Mesenteric fat pad (tissue), 1 donor: ENCODE data around the gene KSR1. TPM values are rescaled to one million over a fixed set of nuclear protein-coding genes. Genes with fewer than 3 reads are reported as not detected.
"Not testable (repeated sequence)": the region's sequence is repeated elsewhere in the genome, so short reads cannot be mapped to it uniquely, and the experiment has no call there.

Experiments used
- DNase-seq: peaks from one replicate; pipeline ENCODE4 v3.0.0-alpha.2; 2020; ENCODE audit warnings: low spot score
- total RNA-seq: library from RNA; stranded (reverse); fragmentation: NEBNext Ultra II Directional; extraction: Animal tissue kit (Norgen Biotek cat#: 25700); gene quantifications from one replicate; pipeline ENCODE4 v1.2.1, GENCODE V29; 2021
- donor health status: DM: yes; HTN: yes; CAD: no.

KSR1 gene
- total RNA-seq, 1 donor from 2014 or later, result 38.9 TPM

GRCh38 chr17:27425991-27426390 is 30.3 kb upstream of the KSR1 start:
- DNase-seq, result no peak

GRCh38 chr17:27426471-27426870 is 29.8 kb upstream of the KSR1 start:
- DNase-seq, result not testable (repeated sequence)

DNA sequence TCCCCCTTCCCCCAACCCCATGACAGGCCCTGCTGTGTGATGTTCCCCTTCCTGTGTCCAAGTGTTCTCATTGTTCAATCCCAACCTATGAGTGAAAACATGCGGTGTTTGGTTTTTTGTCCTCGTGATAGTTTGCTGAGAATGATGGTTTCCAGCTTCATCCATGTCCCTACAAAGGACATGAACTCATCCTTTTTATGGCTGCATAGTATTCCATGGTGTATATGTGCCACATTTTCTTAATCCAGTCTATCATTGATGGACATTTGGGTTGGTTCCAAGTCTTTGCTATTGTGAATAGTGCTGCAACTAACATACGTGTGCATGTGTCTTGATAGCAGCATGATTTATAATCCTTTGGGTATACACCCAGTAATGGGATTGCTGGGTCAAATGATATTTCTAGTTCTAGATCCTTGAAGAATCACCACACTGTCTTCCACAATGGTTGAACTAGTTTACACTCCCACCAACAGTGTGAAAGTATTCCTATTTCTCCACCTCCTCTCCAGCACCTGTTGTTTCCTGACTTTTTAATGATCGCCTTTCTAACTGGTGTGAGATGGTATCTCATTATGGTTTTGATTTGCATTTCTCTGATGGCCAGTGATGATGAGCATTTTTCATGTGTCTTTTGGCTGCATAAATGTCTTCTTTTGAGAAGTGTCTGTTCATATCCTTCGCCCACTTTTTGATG is 28.9 kb upstream of the KSR1 start:
- DNase-seq, result not testable (repeated sequence)

DNA sequence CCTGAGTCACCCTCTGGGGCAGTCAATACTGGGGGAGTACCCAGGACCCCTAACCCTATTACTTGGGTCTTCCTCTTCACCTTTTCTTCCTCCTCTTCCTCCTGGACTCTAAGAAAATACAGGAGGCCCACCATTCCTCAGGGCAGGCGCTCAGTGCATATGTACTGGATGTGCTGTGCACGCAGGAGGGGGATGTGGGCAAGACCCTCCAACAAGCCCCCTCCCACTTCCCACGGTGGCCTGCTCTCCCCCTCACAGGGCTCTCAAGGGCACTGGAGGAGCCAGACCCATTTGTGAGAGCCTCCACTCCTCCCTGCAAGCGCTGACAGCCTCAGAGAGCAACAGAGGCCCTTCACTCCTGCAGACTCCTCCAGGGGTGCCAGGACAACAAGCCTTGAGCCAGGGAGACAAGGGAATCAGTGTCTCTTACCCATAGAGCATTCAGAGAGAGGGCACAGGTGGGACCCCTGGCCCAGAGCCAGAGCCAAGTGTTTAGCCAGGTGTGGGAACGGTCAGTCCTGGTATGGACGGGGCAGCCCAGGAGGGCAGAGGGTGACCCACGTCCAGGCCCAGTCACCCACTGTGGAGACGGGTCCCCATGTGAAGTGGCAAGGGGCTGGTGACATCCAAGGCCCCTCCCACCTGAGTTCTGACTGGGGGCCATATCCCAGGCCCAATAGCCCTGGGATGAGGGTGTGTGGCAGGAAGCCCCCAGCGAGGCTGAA is 27.3 kb upstream of the KSR1 start:
- DNase-seq, result no peak

DNA sequence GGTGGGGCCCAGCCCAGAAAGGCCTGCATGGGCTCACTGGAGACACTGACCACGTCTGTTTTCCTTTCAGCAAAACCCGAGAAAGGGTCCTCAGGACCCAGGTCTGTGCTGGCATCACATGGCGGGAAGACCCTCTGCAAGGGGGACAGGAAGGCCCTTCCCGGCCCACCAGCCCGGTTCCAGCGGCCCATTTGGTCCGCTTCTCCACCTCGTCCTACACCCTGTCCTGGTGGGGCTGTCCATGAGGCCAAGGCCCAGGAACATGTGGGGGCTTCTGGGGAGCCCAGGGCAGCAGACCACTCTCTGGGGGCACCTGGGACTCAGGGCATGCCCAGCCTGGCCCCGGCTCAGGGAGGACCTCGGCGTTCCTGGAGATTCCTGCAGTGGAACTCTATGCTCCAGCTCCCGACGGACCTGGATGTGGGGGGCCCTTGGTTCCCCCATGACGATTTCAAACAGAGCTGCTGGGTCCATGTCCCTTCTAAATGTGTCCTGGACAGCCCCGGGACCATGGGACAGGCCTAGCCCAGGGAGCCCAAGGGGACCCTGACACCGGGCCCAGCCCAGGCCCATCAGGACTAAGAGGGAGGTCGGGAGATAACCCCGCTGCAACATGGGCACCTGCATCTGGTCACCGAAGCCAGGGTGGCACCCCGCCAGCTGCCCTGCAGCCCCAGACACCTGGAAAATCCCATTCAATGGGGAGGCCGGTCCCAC is 26.4 kb upstream of the KSR1 start:
- DNase-seq, result no peak

DNA sequence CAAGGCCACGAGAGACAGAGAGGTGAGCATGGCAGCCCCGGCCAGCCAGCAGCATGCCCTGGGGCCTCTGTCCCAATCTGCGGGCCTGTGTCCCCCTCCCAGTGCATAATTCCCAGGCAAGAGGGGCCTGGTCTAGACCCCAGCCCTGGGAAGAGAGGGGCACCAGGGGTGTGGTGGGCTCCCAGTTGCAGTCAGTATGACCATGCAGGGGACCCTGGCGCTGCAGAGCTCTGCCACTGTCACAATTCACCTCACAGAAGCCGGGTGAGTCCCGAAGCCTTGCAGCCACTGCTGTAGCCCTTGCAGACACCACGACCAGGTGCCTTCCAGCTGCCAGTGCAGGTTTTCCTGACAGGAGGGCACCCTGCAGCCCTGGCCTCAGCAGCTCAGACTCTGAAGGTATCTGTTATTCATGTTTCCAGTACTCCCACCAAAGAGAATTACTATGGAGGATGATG is 25.8 kb upstream of the KSR1 start:
- DNase-seq, result no peak

GRCh38 chr17:27430882-27431491 is 25.3 kb upstream of the KSR1 start:
- no peak for DNase-seq

- DNase-seq, result no peak
These were observed 22.7 kb upstream of the KSR1 start for GRCh38 chr17:27433521-27433920.

DNA sequence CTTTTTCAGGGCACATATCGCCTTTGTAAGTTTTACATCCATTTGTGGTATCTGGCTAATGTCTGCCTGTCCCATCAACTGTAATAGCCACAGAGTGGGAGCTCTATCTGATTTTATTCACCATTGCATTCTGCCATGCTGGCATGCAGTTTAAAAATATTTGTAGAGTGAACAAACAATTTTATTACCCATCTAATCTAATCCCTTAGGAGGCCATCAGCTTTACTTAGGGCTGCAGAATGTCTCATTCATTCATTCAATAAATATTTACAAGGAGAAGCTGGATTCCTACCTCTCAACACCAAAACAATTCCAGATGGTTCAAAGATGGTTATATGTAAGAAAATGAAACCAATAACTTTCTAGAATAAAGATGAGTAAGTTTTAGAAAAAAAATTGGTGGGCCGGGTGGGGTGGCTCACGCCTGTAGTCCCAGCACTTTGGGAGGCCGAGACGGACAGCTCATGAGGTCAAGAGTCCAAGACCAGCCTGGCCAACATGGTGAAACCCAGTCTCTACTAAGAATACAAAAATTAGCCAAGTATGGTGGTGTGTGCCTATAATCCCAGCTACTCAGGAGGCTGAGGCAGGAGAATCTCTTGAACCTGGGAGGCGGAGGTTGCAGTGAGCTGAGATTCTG is 20.7 kb upstream of the KSR1 start:
- not testable (repeated sequence) for DNase-seq

GRCh38 chr17:27438348-27438998 is 17.8 kb upstream of the KSR1 start:
- DNase-seq, result no peak

GRCh38 chr17:27439342-27439741 is 16.9 kb upstream of the KSR1 start:
- DNase-seq, result no peak

GRCh38 chr17:27442702-27443101 is 13.5 kb upstream of the KSR1 start:
- DNase-seq, result no peak

DNA sequence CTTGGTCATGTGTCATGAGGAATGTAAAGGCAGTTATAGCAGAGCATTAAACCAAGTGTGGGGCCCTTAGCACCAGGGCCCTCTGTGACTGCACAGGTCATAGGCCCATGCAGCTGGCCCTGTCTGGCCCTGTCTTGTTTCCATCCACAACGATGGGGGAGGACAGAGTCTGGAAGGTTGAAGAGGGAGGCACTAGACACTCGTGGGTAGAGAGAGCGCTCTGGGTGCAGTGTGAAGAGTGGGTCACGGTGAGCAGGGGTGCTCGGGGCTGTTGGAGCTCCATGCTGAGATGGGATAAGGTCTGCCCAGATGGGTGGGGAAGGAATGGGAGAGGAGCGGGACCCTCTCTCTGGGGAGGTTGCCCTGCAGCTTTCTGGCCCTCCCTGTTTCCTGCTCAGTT is 12.8 kb upstream of the KSR1 start:
- DNase-seq, result no peak

GRCh38 chr17:27445971-27446370 is 10.3 kb upstream of the KSR1 start:
- no peak for DNase-seq

DNA sequence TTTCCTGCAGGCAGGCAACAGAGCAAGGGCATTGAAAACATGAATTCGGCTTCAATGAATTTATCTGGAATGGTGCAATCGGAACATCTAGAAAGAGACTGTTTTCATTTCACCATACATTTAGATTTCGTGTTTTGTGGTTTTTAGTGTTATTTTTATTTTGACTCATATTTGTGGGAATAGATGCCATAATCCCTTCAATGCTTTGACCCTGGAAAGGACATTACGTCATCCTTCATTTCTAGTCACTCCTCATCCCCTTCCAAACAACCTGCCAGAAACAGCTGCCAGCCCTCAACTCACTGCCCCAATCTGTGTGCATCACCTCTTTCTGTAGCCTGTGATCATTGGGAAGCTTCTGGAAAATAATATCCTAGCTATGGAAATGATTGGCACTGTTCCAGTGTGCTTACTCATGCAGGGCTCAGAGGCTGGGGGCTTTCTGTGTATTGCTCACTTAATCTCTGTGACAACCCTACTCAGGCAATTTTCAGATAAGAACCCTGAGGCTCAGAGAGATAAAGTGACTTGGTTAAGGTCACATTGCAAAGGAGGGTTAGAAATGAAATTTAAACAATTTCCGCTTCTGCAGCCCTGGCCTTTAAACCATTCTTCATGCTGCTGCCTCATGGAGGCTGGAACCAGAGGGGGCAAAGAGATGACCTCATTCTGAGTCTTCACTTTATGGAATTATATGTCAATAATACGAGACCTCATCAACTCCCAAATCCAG is 9.5 kb upstream of the KSR1 start:
- no peak for DNase-seq

DNA sequence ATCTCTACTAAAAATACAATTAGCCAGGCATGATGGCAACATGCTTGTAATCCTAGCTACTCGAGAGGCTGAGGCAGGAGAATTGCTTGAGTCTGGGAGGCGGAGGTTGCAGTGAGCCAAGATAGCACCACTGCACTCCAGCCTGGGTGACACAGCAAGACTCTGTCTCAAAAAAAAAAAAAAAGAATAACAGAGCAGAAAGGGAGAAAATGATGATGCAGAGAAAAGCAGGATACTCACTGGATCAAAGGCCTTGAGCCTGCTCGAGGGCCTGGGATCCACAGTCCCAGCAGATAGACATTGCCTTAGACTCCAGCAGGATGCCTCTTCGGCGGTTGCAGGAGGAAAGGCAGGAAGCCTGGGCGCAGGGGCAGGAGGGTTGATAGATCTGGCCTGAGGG is 7.7 kb upstream of the KSR1 start:
- DNase-seq, result not testable (repeated sequence)

DNA sequence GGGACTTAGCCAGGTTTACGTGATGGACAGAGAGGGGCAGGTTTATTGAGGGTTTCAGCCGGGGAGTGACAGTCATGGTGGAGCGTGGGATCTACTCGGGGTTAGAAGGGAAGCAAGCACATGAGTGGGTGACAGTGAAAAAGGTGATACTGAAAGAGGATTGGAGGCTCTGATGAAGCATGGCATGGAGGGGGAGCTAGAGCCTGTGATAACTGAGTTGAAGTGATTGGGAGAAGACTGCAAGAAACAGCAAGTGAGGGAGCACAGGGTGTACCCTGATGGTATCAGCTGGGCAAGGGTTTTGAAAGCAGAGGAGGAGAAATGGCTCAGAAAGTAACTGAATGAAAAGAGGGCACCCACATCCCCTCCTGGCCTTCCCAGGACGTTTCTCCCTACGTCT is 6.7 kb upstream of the KSR1 start:
- no peak for DNase-seq

DNA sequence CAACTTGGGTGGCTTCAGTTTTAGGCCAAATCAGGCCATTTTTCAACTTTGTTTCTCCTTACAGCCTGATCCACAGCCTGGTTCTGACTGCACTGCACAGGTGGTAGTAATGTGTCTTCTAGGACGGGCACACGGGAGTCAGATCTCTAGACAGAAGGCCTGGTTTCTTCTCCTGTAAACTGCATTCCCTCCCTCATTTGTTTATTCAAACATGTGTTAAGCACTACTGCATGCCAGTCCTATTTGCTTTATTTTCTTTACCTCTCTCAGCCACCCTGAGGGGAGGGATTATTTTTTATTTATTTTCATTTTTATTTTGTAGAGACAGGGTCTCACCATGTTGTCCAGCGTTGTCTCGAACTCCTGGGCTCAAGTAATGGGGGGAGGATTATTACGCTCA is 6.3 kb upstream of the KSR1 start:
- no peak for DNase-seq

- no peak for DNase-seq
These were observed 5.8 kb upstream of the KSR1 start for GRCh38 chr17:27450416-27450815.

DNA sequence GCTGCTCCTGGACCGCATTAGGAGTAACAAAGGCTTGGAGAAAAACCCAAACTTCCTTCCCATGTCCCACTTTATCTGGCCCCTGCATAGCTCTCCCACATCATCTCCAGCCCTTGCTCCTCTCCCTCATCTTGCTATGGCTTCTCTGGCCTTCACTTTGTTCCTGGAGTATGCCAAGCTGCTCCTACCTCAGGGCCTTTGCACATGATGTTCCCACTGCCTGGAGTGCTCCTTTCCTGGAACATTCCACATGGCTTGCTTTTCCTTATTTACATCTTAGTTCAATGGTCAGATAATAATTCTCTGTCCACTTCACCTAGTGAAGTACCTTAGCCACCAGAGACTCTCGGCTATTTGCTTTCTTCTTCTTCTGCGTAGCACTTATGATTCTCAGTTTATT is 4.3 kb upstream of the KSR1 start:
- DNase-seq, result no peak
